Upper lobe of right lung (tissue), 1 donor: Measurements from ENCODE around the gene TUBB. TPM values are rescaled to one million over a fixed set of nuclear protein-coding genes. Genes with fewer than 3 reads are reported as not detected.
"Not testable (repeated sequence)": the region's sequence is repeated elsewhere in the genome, so short reads cannot be mapped to it uniquely, and the experiment has no call there.

ENCODE experiments used
- ATAC-seq: fragments of 200-7000 bp; cut with Tn5 transposase; one replicate; pipeline ENCODE4 v1.9.1; 2020; ENCODE audit warnings: mild to moderate bottlenecking, moderate library complexity
- DNase-seq: peaks from one replicate; pipeline ENCODE4 v3.0.0-alpha.2; 2020
- H3K27ac ChIP-seq: fragments of 200-600 bp; one replicate; pipeline ENCODE4 v1.8.0; 2022
- H3K27me3 ChIP-seq: fragments of 200-600 bp; one replicate; pipeline ENCODE4 v1.8.0; 2022; ENCODE audit warnings: mild to moderate bottlenecking
- H3K36me3 ChIP-seq: fragments of 200-600 bp; one replicate; pipeline ENCODE4 v1.8.0; 2022
- H3K4me1 ChIP-seq: fragments of 200-600 bp; one replicate; pipeline ENCODE4 v1.8.0; 2022
- H3K4me3 ChIP-seq: fragments of 200-600 bp; one replicate; pipeline ENCODE4 v1.8.0; 2022; ENCODE audit warnings: mild to moderate bottlenecking
- H3K9me3 ChIP-seq: fragments of 200-600 bp; one replicate; pipeline ENCODE4 v1.8.0; 2022
- CTCF ChIP-seq: fragments of 200-600 bp; IDR thresholded peaks from one replicate; pipeline ENCODE4 v1.8.0; 2022; ENCODE audit warnings: antibody characterized with exemption
- intact Hi-C: fragments of 100-400 bp; cut with DNase I; formaldehyde crosslinking; loops from one replicate; pipeline ENCODE4 v1.11.0; 2022
- total RNA-seq: library from RNA; stranded (reverse); fragmentation: NEBNext Ultra II Directional; extraction: Animal tissue kit (Norgen Biotek cat#: 25700); gene quantifications from one replicate; pipeline ENCODE4 v1.2.1, GENCODE V29; 2021
- donor health status: DM: no; HTN: yes; CAD: no; lungs with severe emphysema.

The TUBB gene
- total RNA-seq, 1 donor from 2014 or later: 243 TPM

- Histone ChIP-seq H3K27ac (peak overlapping the region; percentile 14), H3K4me3 (no peak overlapping the region), H3K36me3 (no peaks in the 10 kb centered on the region), H3K9me3 (no peaks in the 10 kb centered on the region), H3K27me3 (no peaks in the 10 kb centered on the region), H3K4me1 (peaks cover 48% of the 10 kb centered on the region)
- no peak for DNase-seq
- intact Hi-C loops: no loop called here
- no peak for ATAC-seq
- no peak for TF ChIP-seq CTCF
Observed at GRCh38 chr6:30748851-30749540, 28.8 kb downstream of the TUBB start.

GRCh38 chr6:30749554-30750378 is 29.6 kb downstream of the TUBB start:
- Histone ChIP-seq H3K4me3 (no peak overlapping the region), H3K4me1 (peaks cover 46% of the 10 kb centered on the region), H3K9me3 (no peaks in the 10 kb centered on the region), H3K27me3 (no peaks in the 10 kb centered on the region), H3K36me3 (no peaks in the 10 kb centered on the region), H3K27ac (peak overlapping the region; percentile 14)
- intact Hi-C loops: no loop called here
- TF ChIP-seq CTCF: no peak
- DNase-seq (no peak), ATAC-seq (no peak)

GRCh38 chr6:30750379-30750668 is 30.2 kb downstream of the TUBB start:
- DNase-seq: no peak
- H3K27ac ChIP-seq: no peak overlapping the region
- intact Hi-C loops: no loop called here
- H3K4me1 ChIP-seq: peaks cover 41% of the 10 kb centered on the region
- no peaks in the 10 kb centered on the region for H3K27me3 ChIP-seq
- ATAC-seq: no peak
- H3K36me3 ChIP-seq: no peaks in the 10 kb centered on the region
- H3K4me3 ChIP-seq: no peak overlapping the region
- TF ChIP-seq CTCF: no peak
- no peaks in the 10 kb centered on the region for H3K9me3 ChIP-seq

- Histone ChIP-seq H3K27ac (peak overlapping the region; percentile 86), H3K27me3 (no peaks in the 10 kb centered on the region), H3K36me3 (no peaks in the 10 kb centered on the region), H3K9me3 (no peaks in the 10 kb centered on the region), H3K4me3 (no peak overlapping the region), H3K4me1 (peaks cover 45% of the 10 kb centered on the region)
- DNase-seq: peak; percentile 93
- no peak for TF ChIP-seq CTCF
- ATAC-seq: peak; percentile 91
- intact Hi-C loops: no loop called here
Observed at GRCh38 chr6:30752157-30752927, 32.2 kb downstream of the TUBB start.

- no peak for DNase-seq
- Histone ChIP-seq H3K36me3 (no peaks in the 10 kb centered on the region), H3K27ac (no peak overlapping the region), H3K27me3 (no peaks in the 10 kb centered on the region), H3K4me3 (no peak overlapping the region), H3K9me3 (no peaks in the 10 kb centered on the region), H3K4me1 (peaks cover 35% of the 10 kb centered on the region)
- intact Hi-C loops: no loop called here
- no peak for TF ChIP-seq CTCF
- no peak for ATAC-seq
Observed at GRCh38 chr6:30754631-30755030, 34.5 kb downstream of the TUBB start.

GRCh38 chr6:30756405-30757003 is 36.4 kb downstream of the TUBB start:
- H3K27me3 ChIP-seq, DNase-seq, intact Hi-C loops, H3K36me3 ChIP-seq, H3K4me3 ChIP-seq, H3K27ac ChIP-seq, ATAC-seq, H3K9me3 ChIP-seq: not testable (repeated sequence)
- H3K4me1 ChIP-seq: peaks cover 35% of the 10 kb centered on the region
